Measurements from ENCODE around the gene FKBP15. TPM values are rescaled to one million over a fixed set of nuclear protein-coding genes. Genes with fewer than 3 reads are reported as not detected.

FKBP15 gene
- polyA plus RNA-seq, 1 donor (not counting 4 experiments of a cell fraction or from before 2014, with no cell fraction given), result 22.4 TPM

DNA sequence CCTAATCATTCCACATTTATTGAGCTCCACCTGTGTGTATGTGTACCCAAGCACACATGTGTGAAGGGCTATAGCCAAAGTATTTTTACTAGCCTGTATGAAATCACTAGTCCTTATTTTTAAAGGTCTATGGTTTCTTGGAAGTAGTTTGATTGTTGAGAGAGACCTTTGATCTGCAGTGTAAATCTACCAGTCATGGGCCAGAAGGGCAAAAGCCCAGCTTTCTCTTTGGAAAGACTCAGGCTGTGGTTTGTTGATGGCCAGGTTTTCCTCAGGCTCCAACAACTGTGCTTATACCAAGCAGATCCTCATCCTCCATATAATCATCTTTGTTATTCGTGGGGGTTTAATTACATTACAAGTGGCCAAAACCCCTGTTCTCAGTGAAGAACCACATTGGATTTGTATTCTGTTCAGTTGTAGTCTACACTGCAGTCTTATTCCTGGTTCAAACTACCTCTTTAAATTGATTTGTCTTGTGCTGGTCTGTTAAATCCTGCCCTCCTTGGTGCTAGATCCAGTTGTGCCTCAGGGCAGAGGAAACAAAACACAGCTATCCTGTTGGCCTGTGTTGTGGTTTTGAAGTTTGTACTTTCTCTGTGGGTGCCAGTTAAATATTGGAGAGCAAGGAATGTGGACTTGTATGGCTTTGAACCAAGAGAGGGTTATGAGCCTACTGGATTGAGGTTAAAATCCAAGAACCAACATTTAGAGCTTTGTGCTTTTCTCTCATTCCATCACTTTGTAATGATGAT is 41.0 kb upstream of the FKBP15 start:
- Histone ChIP-seq H3K9me1 (ENCODE audit: control insufficient read depth, extremely low read depth, insufficient read depth, low read length) (no peaks in the 10 kb centered on the region), H3K4me3 (ENCODE audit: control insufficient read depth in 2 of 3, extremely low read depth in 1 of 3, insufficient read depth in 2 of 3, low read depth in 1 of 3, low read length in 3 of 3) (no peak overlapping the region), H3K4me1 (ENCODE audit: control insufficient read depth, extremely low read depth, insufficient read depth, low read length) (no peaks in the 10 kb centered on the region), H3K27ac (ENCODE audit: control insufficient read depth, insufficient read depth, low read length) (no peak overlapping the region), H3K27me3 (ENCODE audit: control insufficient read depth, extremely low read depth, insufficient read depth, low read length) (no peaks in the 10 kb centered on the region), H4K20me1 (ENCODE audit: control insufficient read depth, extremely low read depth, insufficient read depth, low read length) (no peaks in the 10 kb centered on the region), H3K79me2 (ENCODE audit: control insufficient read depth, insufficient read depth, low read length) (no peaks in the 10 kb centered on the region), H2AFZ (ENCODE audit: control insufficient read depth, low read length) (no peak overlapping the region), H3K36me3 (ENCODE audit: control insufficient read depth in 2 of 2, extremely low read depth in 1 of 2, insufficient read depth in 2 of 2, low read length in 2 of 2) (peaks cover 7 to 15% of the 10 kb centered on the region in 2 experiments), H3K9me3 (ENCODE audit: control insufficient read depth, low read depth, low read length) (no peaks in the 10 kb centered on the region), H3K4me2 (ENCODE audit: control insufficient read depth, extremely low read depth, insufficient read depth, low read depth, low read length) (no peak overlapping the region), H3K9ac (ENCODE audit: control insufficient read depth, extremely low read depth, insufficient read depth, low read length) (no peak overlapping the region)
- TF ChIP-seq EZH2 (IDR thresholded peaks at IDR 0.05; ENCODE audit: low read length) (no peak), CTCF (optimal IDR thresholded peaks at IDR 0.05 in 1 of 3, IDR thresholded peaks at IDR 0.05 in 1 of 3, conservative IDR thresholded peaks at IDR 0.05 in 1 of 3; ENCODE audit: extremely low read depth in 1 of 3, insufficient read depth in 2 of 3, low read length in 3 of 3) (no peak)
- dilution Hi-C loops (cut with MboI; ENCODE audit: extremely low pct_ligation_motif_present, low sequenced_read_pairs), result no loop called here
- DNase-seq (ENCODE audit: low read depth, low spot score) (no peak), FAIRE-seq (no peak)

DNA sequence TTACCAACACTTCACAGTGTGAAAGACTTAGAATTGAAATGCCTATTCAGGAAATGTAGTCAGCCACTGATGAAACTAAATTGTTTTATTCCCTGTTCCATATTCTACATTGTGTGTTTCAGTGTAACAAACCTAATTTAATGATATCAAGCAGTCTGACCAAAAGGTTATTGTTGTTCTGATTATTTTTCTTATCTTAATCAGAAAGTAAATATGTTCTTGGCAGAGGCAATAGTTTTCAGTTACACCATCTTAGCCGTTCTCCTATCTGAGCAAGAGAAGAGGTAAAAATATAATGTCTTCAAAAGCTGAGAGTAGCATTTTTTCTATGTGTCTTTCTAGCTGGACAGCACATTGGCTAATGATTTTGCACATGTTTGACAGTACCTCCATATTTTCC is 37.2 kb upstream of the FKBP15 start:
- DNase-seq (ENCODE audit: low read depth, low spot score), result no peak
- Histone ChIP-seq H3K4me2 (ENCODE audit: control insufficient read depth, extremely low read depth, insufficient read depth, low read depth, low read length) (no peak overlapping the region), H3K9ac (ENCODE audit: control insufficient read depth, extremely low read depth, insufficient read depth, low read length) (no peak overlapping the region), H3K4me1 (ENCODE audit: control insufficient read depth, extremely low read depth, insufficient read depth, low read length) (no peaks in the 10 kb centered on the region), H3K27ac (ENCODE audit: control insufficient read depth, insufficient read depth, low read length) (no peak overlapping the region), H3K27me3 (ENCODE audit: control insufficient read depth, extremely low read depth, insufficient read depth, low read length) (no peaks in the 10 kb centered on the region), H4K20me1 (ENCODE audit: control insufficient read depth, extremely low read depth, insufficient read depth, low read length) (no peaks in the 10 kb centered on the region), H2AFZ (ENCODE audit: control insufficient read depth, low read length) (no peak overlapping the region), H3K9me3 (ENCODE audit: control insufficient read depth, low read depth, low read length) (no peaks in the 10 kb centered on the region), H3K79me2 (ENCODE audit: control insufficient read depth, insufficient read depth, low read length) (no peaks in the 10 kb centered on the region), H3K9me1 (ENCODE audit: control insufficient read depth, extremely low read depth, insufficient read depth, low read length) (no peaks in the 10 kb centered on the region), H3K36me3 (ENCODE audit: control insufficient read depth in 2 of 2, extremely low read depth in 1 of 2, insufficient read depth in 2 of 2, low read length in 2 of 2) (peaks cover 7 to 11% of the 10 kb centered on the region in 2 experiments), H3K4me3 (ENCODE audit: control insufficient read depth in 2 of 3, extremely low read depth in 1 of 3, insufficient read depth in 2 of 3, low read depth in 1 of 3, low read length in 3 of 3) (no peak overlapping the region)
- dilution Hi-C loops (cut with MboI; ENCODE audit: extremely low pct_ligation_motif_present, low sequenced_read_pairs), result no loop called here
- no peak for FAIRE-seq
- TF ChIP-seq EZH2 (IDR thresholded peaks at IDR 0.05; ENCODE audit: low read length), result no peak
- no peak for TF ChIP-seq CTCF (optimal IDR thresholded peaks at IDR 0.05 in 1 of 3, IDR thresholded peaks at IDR 0.05 in 1 of 3, conservative IDR thresholded peaks at IDR 0.05 in 1 of 3; ENCODE audit: extremely low read depth in 1 of 3, insufficient read depth in 2 of 3, low read length in 3 of 3)
